Heart left ventricle (tissue), 13 donors: ENCODE measurements around the gene FBXO30.

Source experiments
- POLR2A ChIP-seq, 2 donors: fragments of 450-650 bp; IDR thresholded peaks; one replicate each; pipeline ENCODE4 v1.6.1; 2017; ENCODE audit warnings: antibody characterized with exemption in 2 of 2, mild to moderate bottlenecking in 2 of 2, moderate library complexity in 2 of 2
- TF ChIP-seq, protein P1 (sequence below), 12 donors: fragments of 200-600 bp; sonication (generic) in 4 of 12; IDR thresholded peaks; one replicate each; pipeline versions ENCODE4 v1.5.0 to v1.8.0; 2018 to 2022; ENCODE audit warnings: antibody characterized with exemption in 12 of 12, mild to moderate bottlenecking in 5 of 12
- donor health status: ischemic (EF 13 %, LVEDD 7.1; RV severe dilation, severe dysfunction).
- donor health status: DM: no; HTN: yes; CAD: no.
- donor health status: DM: no; HTN: no; CAD: no.
- donor health status: ischemic (EF 25% LVEDD 6.9; RV normal size, moderate dysfunction).
- donor health status: ischemic (EF 25% LVEDD 5.7; RV mildly dilated, moderate dysfunction).
- donor health status: ischemic (EF 35%, LVEDD 5.7; RV mildly dilated, moderate dysfunction).
- donor health status: nonischemic (EF 11% LVEDD 7.7; RV severe dilation, severe dysfunction).
- donor health status: DM: yes; HTN: yes; CAD: no.
- donor health status: PGD.
- donor health status: ischemic (EF 29% LVEDD 5.4; RV normal size, mild dysfunction).
- donor health status: nonischemic (EF 23%, LVEDD 6.1; RV moderate dilation, normal function).

DNA sequence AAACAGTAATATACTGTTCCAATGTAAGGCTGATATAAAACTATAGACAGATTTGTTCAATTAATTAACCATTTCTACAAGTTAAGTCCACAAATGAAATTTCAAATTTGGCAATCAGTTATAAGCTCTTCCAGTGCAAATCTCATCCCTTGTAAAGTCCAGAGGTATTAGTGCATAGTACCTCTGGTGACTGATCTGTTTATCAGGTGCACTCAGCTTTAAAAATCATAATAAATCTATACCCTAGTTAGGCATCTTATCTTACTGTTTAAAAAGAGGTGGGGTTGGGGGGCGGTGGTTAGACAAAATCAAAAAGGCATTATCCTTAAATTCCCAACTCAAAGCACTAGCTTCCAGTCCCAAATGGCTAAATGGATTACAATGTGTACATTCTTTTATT lies 2.9 kb downstream of the FBXO30 start:
- TF ChIP-seq POLR2A (IDR thresholded peaks at IDR 0.05) = no peak
- TF ChIP-seq, protein P1, sequence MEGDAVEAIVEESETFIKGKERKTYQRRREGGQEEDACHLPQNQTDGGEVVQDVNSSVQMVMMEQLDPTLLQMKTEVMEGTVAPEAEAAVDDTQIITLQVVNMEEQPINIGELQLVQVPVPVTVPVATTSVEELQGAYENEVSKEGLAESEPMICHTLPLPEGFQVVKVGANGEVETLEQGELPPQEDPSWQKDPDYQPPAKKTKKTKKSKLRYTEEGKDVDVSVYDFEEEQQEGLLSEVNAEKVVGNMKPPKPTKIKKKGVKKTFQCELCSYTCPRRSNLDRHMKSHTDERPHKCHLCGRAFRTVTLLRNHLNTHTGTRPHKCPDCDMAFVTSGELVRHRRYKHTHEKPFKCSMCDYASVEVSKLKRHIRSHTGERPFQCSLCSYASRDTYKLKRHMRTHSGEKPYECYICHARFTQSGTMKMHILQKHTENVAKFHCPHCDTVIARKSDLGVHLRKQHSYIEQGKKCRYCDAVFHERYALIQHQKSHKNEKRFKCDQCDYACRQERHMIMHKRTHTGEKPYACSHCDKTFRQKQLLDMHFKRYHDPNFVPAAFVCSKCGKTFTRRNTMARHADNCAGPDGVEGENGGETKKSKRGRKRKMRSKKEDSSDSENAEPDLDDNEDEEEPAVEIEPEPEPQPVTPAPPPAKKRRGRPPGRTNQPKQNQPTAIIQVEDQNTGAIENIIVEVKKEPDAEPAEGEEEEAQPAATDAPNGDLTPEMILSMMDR (IDR thresholded peaks at IDR 0.05) = no peak
